ENCODE data around the gene PSENEN. TPM values are rescaled to one million over a fixed set of nuclear protein-coding genes. Genes with fewer than 3 reads are reported as not detected.

Gene PSENEN
- total and polyA plus RNA-seq, 2 experiments from 2014 or later = 20.6 to 175 TPM

- Histone ChIP-seq H3F3A (replicated peaks; ENCODE audit: low read depth) (0 out of 2 replicates have a peak, but pooled peaks cover 4% of the 10 kb centered on the region), H3K27me3 (ENCODE audit: insufficient read depth) (no peaks in the 10 kb centered on the region), H2AFZ (no peak overlapping the region), H3K4me3 (no peak overlapping the region), H3K4me2 (no peak overlapping the region), H4K20me1 (replicated peaks; ENCODE audit: insufficient read depth) (no peaks in the 10 kb centered on the region), H3K27ac (ENCODE audit: low read depth) (no peak overlapping the region), H3K4me1 (ENCODE audit: insufficient read depth) (peaks cover 5% of the 10 kb centered on the region; the same call in 1 of the 2 replicates), H3K79me2 (replicated peaks; ENCODE audit: insufficient read depth) (no peaks in the 10 kb centered on the region), H3K9me2 (ENCODE audit: insufficient read depth) (no peaks in the 10 kb centered on the region), H3K36me3 (ENCODE audit: insufficient read depth) (no peaks in the 10 kb centered on the region)
- TF ChIP-seq REST (IDR thresholded peaks at IDR 0.05; ENCODE audit: unreplicated experiment) = no peak
- no peak for TF ChIP-seq ZNF114 (CRISPR knock-in tag; IDR thresholded peaks at IDR 0.05)
- TF ChIP-seq JUNB (IDR thresholded peaks at IDR 0.05; ENCODE audit: unreplicated experiment) = no peak
- TF ChIP-seq EZH2 (IDR thresholded peaks at IDR 0.05; ENCODE audit: low read depth, unreplicated experiment) = no peak
- no peak for TF ChIP-seq ZNF462 (CRISPR knock-in tag; IDR thresholded peaks at IDR 0.05)
- no peak for TF ChIP-seq ETS1 (IDR thresholded peaks at IDR 0.05)
- TF ChIP-seq POLR2AphosphoS5 (IDR thresholded peaks at IDR 0.05; ENCODE audit: low read depth) = no peak
- no peak for TF ChIP-seq STAT1 (IDR thresholded peaks at IDR 0.05; ENCODE audit: unreplicated experiment)
- no peak for TF ChIP-seq EZH2phosphoT487 (IDR thresholded peaks at IDR 0.05; ENCODE audit: unreplicated experiment)
- TF ChIP-seq CREB1 (CRISPR knock-in tag; IDR thresholded peaks at IDR 0.05; ENCODE audit: low read depth) = no peak
- TF ChIP-seq ZNF331 (CRISPR knock-in tag; IDR thresholded peaks at IDR 0.05; ENCODE audit: low read depth) = no peak
- TF ChIP-seq CTCF (conservative IDR thresholded peaks at IDR 0.05; ENCODE audit: low read depth in 2 of 2) = no peak
- no peak for TF ChIP-seq NANOG (IDR thresholded peaks at IDR 0.05; ENCODE audit: borderline replicate concordance)
- no peak for ATAC-seq
- Mint-ChIP-seq H3K27ac (no peak overlapping the region), H3K4me1 (peaks cover 20% of the 10 kb centered on the region), H3K36me3 (ENCODE audit: low read depth) (no peaks in the 10 kb centered on the region; the same call in 2 of the 3 replicates), H3K27me3 (ENCODE audit: insufficient read depth, low read depth, poor library complexity) (peaks cover 22% of the 10 kb centered on the region), H3K4me3 (no peak overlapping the region; the same call in 2 of the 3 replicates), H3K9me3 (no peaks in the 10 kb centered on the region)
- DNase-seq (ENCODE audit: low spot score) = no peak
Measured at GRCh38 chr19:35788205-35788960, 42.9 kb downstream of the PSENEN start.

Measured in GM23338 (cell line).